Activated naive CD4-positive, alpha-beta T cell treated with anti-CD3 and anti-CD28 coated beads, Interleukin-2, amount 50 U/mL, for 24 hours (primary cell): ENCODE results near the gene SAXO2.
"Not testable (repeated sequence)": the region's sequence is repeated elsewhere in the genome, so short reads cannot be mapped to it uniquely, and the experiment has no call there.

ENCODE experiments used
- H3K27ac Mint-ChIP-seq: one replicate; pipeline ENCODE4 v1.8.0; 2021; ENCODE audit warnings: mild to moderate bottlenecking, mixed read lengths
- H3K27me3 Mint-ChIP-seq: one replicate; pipeline ENCODE4 v1.8.0; 2021; ENCODE audit warnings: mixed read lengths
- H3K36me3 Mint-ChIP-seq: one replicate; pipeline ENCODE4 v1.8.0; 2021; ENCODE audit warnings: mixed read lengths
- H3K4me1 Mint-ChIP-seq: one replicate; pipeline ENCODE4 v1.8.0; 2021; ENCODE audit warnings: mixed read lengths
- H3K4me3 Mint-ChIP-seq: one replicate; pipeline ENCODE4 v1.8.0; 2021; ENCODE audit warnings: mild to moderate bottlenecking, mixed read lengths
- H3K9me3 Mint-ChIP-seq: one replicate; pipeline ENCODE4 v1.8.0; 2021; ENCODE audit warnings: mixed read lengths

Gene SAXO2, protein sequence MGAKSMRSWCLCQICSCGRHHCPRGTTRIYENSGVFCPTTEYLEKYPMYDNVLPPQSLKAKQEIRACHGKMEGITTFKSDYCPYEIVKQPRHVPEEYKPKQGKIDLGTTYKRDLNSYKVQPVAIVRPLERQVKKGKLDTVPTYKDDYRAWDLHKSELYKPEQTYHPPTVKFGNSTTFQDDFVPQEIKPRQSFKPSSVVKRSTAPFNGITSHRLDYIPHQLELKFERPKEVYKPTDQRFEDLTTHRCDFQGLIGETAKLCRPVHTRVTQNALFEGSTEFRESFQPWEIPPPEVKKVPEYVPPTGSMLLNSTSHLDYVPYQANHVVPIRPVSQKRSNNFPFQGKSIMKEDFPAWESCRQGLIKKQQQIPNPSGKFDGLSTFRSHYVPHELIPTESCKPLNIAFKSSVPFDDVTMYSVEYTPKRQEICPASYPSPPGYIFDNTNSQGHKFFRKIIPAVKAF

GRCh38 chr15:82262422-82263026 is at the start of gene SAXO2, which contains the start of gene EFL1:
TSS of gene SAXO2 (plus strand) at chr15:82262818. CDS start at chr15:82262880, 62 bp downstream.
TSS of gene EFL1 (minus strand) at chr15:82262734. CDS start at chr15:82261778, 956 bp downstream.
- no peaks in the 10 kb centered on the region for H3K27me3 Mint-ChIP-seq
- H3K9me3 Mint-ChIP-seq, result no peaks in the 10 kb centered on the region
- peaks cover 13% of the 10 kb centered on the region for H3K36me3 Mint-ChIP-seq
- H3K4me3 Mint-ChIP-seq, result peak within 1 kb of the TSS; percentile 92
- H3K27ac Mint-ChIP-seq, result peak within 1 kb of the TSS; percentile 82
- H3K4me1 Mint-ChIP-seq, result peaks cover 31% of the 10 kb centered on the region

- H3K9me3 Mint-ChIP-seq, H3K4me3 Mint-ChIP-seq, H3K27ac Mint-ChIP-seq, H3K4me1 Mint-ChIP-seq, H3K27me3 Mint-ChIP-seq: not testable (repeated sequence)
- peaks cover 24% of the 10 kb centered on the region for H3K36me3 Mint-ChIP-seq
These were observed 46.5 kb upstream of the SAXO2 start for GRCh38 chr15:82216092-82216491.

DNA sequence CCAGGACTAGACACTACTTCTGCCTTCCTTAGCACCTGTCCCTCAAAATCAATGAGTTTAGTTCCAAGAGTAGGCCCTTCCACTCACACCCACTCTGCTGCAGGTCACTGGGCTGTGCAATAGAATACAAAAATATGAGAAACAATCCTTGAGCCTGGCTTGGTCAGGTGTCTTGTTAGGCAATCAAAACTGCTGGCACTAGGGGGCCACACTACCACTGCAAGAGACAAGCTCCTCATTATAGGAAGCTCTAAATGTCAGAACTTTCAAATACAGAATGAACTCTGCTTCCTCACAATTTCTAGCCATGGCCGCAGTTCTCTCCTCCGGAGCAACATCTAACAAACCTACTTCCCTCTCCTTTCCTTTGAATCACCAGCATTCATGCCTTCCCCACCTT is 41.1 kb upstream of the SAXO2 start:
- H3K27ac Mint-ChIP-seq, result peak overlapping the region; percentile 39
- H3K4me3 Mint-ChIP-seq, H3K4me1 Mint-ChIP-seq, H3K9me3 Mint-ChIP-seq, H3K27me3 Mint-ChIP-seq, H3K36me3 Mint-ChIP-seq: not testable (repeated sequence)

DNA sequence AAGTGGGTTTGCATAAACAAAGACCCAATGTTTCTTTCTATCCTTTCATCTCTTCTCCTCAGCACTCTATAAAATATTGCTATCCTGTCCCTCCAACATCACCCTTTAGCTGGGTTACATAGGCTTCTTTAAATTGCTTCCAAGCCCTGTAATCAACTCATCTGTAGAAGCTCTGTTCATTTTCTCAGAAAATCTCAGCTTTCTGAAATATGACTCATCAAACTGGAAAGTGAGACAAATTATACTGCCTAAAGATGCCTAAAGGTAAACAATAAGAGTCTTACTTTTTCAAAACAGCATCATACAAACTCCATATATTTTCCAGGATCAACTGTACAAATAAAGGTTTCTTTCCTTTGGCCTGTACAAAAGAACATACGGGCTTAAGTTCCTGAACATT is 33.9 kb upstream of the SAXO2 start:
- H3K4me1 Mint-ChIP-seq, result no peaks in the 10 kb centered on the region
- H3K36me3 Mint-ChIP-seq, result peaks cover 20% of the 10 kb centered on the region
- no peaks in the 10 kb centered on the region for H3K9me3 Mint-ChIP-seq
- H3K27me3 Mint-ChIP-seq, result no peaks in the 10 kb centered on the region
- no peak overlapping the region for H3K4me3 Mint-ChIP-seq
- H3K27ac Mint-ChIP-seq, result no peak overlapping the region

DNA sequence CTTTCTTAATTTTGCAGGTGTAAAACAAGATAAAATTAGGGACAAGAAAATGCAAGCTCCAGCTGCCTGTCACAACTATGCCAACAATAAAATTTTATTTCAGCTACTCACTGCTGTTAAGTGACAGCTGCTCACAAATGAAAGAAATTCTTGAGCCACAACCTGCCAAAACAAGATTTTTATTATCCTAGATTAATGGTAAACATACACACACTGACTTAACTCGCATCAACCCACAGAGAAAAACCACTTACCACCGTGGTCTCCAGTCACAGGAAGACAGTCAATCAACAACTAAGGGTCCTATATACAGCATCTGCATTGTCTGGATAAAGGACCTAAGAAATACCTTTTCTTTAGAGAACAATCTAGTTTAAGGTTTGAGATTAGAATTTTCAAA is 31.4 kb upstream of the SAXO2 start:
- peak overlapping the region; percentile 43 for H3K27ac Mint-ChIP-seq

DNA sequence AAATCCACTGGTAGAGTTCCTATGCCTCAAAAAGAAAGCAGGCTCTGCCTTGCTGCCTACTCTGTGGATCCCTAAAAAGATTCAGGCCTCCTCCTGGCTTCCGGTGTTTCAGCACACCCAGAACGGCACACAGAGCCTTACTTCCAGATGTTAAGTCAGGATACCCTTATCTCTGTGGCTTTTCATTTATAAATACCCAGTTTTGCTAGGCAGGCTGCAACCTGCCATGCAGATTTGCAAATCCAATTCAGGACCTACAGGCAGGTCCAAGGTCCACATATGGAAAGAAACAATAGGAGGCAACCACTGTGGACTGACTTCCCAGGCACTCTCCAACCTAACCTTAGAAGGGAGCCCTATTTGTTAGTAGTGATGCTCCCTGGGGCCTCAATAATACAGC is 30.8 kb upstream of the SAXO2 start:
- Mint-ChIP-seq H3K4me1 (no peaks in the 10 kb centered on the region), H3K27ac (no peak overlapping the region), H3K36me3 (peaks cover 19% of the 10 kb centered on the region), H3K27me3 (no peaks in the 10 kb centered on the region), H3K9me3 (no peaks in the 10 kb centered on the region), H3K4me3 (no peak overlapping the region)

More for the DNA sequence above, 31.4 kb upstream of the SAXO2 start:
- Mint-ChIP-seq H3K9me3 (no peaks in the 10 kb centered on the region), H3K36me3 (peaks cover 22% of the 10 kb centered on the region), H3K27me3 (no peaks in the 10 kb centered on the region), H3K4me1 (no peaks in the 10 kb centered on the region), H3K4me3 (no peak overlapping the region)

DNA sequence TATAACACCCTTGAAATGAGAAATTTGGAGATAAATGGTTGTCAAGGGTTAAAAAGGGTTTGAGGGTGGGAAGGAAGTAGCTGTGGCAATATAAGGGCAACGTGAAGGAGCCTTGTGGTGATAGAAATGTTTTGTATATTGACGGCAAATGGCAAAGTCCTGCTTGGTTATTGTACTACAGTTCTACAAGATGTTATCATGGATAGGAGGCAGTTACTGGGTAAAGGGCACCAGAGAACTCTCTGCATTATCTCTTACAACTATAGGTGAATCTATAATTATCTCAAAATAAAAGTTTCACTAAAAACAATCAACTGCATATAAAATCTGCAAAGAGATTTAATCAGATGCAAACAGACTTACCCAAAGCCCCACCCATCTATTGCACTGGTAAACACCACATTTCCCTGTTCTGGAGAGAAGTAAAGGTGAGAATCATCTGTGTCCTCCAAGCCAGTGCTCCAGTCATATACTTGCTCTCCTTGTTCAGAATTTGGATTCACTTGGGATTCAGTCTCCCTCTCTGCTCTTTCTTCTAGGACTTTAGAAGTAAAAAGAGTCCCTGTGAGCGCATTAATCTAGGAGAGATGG is 24.6 kb upstream of the SAXO2 start:
- H3K27me3 Mint-ChIP-seq, H3K27ac Mint-ChIP-seq, H3K4me3 Mint-ChIP-seq, H3K4me1 Mint-ChIP-seq, H3K9me3 Mint-ChIP-seq: not testable (repeated sequence)
- peaks cover 18% of the 10 kb centered on the region for H3K36me3 Mint-ChIP-seq

- no peak overlapping the region for H3K27ac Mint-ChIP-seq
- H3K27me3 Mint-ChIP-seq, result no peaks in the 10 kb centered on the region
- H3K4me1 Mint-ChIP-seq, result peaks cover 7% of the 10 kb centered on the region
- no peak overlapping the region for H3K4me3 Mint-ChIP-seq
- H3K36me3 Mint-ChIP-seq, result peaks cover 20% of the 10 kb centered on the region
- H3K9me3 Mint-ChIP-seq, result no peaks in the 10 kb centered on the region
These were observed 22.8 kb upstream of the SAXO2 start for GRCh38 chr15:82239685-82240391.

DNA sequence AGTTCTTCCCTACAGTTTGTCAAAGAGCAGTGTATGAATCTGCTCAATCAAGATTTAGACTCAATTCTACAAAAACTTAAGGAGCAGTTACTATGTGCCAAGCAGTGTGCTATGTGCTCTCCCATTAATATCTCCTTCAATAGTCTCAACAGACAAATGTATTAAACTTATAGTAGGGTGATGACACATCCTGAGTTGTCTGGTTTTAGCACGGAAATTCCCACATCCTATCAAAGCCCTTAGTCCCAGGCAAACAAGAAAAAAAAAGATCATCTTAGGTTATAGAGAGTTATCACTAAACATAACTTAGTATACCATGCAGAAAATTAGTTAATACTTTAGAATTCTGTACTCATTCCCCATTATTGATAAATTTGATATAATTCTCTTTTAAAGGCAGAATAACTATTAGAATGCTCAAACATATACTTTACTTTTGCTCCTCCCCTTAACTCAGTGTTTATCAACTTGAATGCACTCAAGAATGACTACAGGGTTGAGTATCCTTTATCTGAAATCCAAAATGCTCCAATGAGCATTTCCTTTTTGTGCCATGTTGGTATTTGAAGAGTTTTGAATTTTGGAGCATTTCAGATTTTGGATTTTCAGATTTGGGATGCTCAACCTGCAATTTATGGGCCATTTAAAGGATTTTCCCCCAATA is 20.6 kb upstream of the SAXO2 start:
- H3K27me3 Mint-ChIP-seq, H3K4me3 Mint-ChIP-seq, H3K9me3 Mint-ChIP-seq, H3K27ac Mint-ChIP-seq: not testable (repeated sequence)
- Mint-ChIP-seq H3K36me3 (peaks cover 25% of the 10 kb centered on the region), H3K4me1 (peaks cover 15% of the 10 kb centered on the region)

DNA sequence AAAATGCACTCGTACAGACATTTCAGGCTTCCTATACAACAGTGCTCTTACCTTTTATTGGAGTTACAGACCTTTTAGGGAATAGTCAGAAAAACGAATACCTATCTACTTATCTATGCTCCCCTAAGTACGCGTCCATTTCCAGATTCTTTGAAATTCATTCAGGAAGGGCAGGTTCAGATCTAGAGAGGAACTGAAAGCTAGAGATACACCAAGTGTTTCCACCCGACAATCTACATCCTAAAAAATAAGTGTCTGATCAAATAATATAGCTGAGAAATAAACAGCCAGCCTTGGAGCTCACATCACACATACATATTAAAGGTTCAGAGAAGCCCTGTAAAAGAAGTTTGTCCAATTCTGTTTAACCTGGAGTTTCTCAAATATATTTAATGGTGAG is 19.0 kb upstream of the SAXO2 start:
- H3K27me3 Mint-ChIP-seq, H3K4me3 Mint-ChIP-seq, H3K27ac Mint-ChIP-seq, H3K9me3 Mint-ChIP-seq: not testable (repeated sequence)
- peaks cover 29% of the 10 kb centered on the region for H3K36me3 Mint-ChIP-seq
- H3K4me1 Mint-ChIP-seq, result peaks cover 16% of the 10 kb centered on the region

- H3K4me3 Mint-ChIP-seq, H3K27me3 Mint-ChIP-seq, H3K9me3 Mint-ChIP-seq, H3K27ac Mint-ChIP-seq: not testable (repeated sequence)
- peaks cover 22% of the 10 kb centered on the region for H3K36me3 Mint-ChIP-seq
- H3K4me1 Mint-ChIP-seq, result peaks cover 16% of the 10 kb centered on the region
These were observed 16.7 kb upstream of the SAXO2 start for GRCh38 chr15:82245956-82246355.

DNA sequence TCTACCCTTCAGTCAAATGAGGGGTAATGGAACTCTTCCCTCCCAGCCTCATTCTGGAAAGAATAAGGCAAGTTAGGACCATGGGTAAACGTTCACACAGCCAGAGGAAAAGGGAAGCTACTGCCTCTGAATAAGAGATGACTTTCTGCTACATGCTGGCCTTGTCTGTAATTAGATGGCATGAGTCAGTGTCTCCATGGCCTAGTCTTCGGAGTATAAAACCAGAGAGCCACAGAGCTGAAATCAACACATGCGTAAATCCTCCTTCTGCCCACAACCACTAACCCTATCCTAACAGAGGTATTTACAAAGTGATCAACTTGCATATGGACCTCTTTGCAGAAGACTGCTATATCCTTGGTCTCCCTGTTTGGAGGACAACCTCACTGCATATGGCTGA is 14.4 kb upstream of the SAXO2 start:
- peaks cover 22% of the 10 kb centered on the region for H3K36me3 Mint-ChIP-seq
- H3K9me3 Mint-ChIP-seq, H3K27me3 Mint-ChIP-seq, H3K4me3 Mint-ChIP-seq, H3K4me1 Mint-ChIP-seq, H3K27ac Mint-ChIP-seq: not testable (repeated sequence)

- H3K27ac Mint-ChIP-seq, result peak overlapping the region; percentile 76
These were observed 824 bp upstream of the SAXO2 start for GRCh38 chr15:82261566-82262421.

GRCh38 chr15:82263350-82263749 is 732 bp downstream of the SAXO2 start:
- peaks cover 27% of the 10 kb centered on the region for H3K4me1 Mint-ChIP-seq
- peaks cover 8% of the 10 kb centered on the region for H3K36me3 Mint-ChIP-seq
- H3K9me3 Mint-ChIP-seq, result no peaks in the 10 kb centered on the region
- H3K4me3 Mint-ChIP-seq, result peak overlapping the region; percentile 92
- H3K27ac Mint-ChIP-seq, result no peak overlapping the region
- H3K27me3 Mint-ChIP-seq, result no peaks in the 10 kb centered on the region

More at GRCh38 chr15:82261566-82262421, 824 bp upstream of the SAXO2 start:
- H3K9me3 Mint-ChIP-seq, H3K27me3 Mint-ChIP-seq: not testable (repeated sequence)
- peaks cover 17% of the 10 kb centered on the region for H3K36me3 Mint-ChIP-seq
- H3K4me1 Mint-ChIP-seq, result peaks cover 31% of the 10 kb centered on the region
- H3K4me3 Mint-ChIP-seq, result peak overlapping the region; percentile 92
